ENCODE results near the gene PRKCZ. TPM values are rescaled to one million over a fixed set of nuclear protein-coding genes. Genes with fewer than 3 reads are reported as not detected.

PRKCZ gene
- polyA plus RNA-seq, 1 of the 3 experiments (the other 2 are of a cell fraction), result 24.2 TPM

DNA sequence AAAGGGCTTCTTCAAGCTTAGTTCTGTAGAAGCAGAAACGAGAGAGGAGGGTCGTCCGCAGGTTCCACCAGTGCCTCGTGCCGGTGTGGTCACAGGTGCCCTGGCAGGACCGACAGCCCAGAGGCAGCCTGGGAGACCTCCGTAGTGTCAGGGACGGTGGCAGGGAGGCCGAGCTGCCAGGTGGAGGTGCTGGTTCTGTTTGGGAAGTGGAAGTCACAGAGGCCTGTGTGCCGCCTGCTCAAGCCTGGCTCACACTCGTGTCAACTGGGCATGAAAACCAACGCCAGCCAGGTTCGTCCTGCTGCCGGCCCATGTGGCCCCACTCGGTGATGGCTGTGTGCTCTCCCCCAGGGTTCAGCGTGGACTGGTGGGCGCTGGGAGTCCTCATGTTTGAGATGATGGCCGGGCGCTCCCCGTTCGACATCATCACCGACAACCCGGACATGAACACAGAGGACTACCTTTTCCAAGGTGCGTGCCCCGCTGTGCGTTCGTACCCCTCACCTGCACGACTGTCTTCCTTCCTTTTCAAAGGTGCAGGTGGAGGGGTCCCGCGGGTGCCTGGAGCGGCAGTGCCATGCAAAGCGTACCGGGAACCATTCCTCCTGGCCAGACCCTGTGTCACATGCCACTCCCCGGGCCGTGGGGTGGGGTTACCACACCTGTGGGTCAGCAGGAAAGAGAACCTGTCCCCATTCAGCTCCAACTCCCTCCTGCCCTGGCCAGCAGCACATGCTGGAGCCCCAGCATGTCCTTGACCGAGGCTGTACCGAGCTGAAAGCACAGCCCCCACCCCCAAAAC is 123.5 kb downstream of the PRKCZ start:
- ChIA-PET CTCF (interaction anchor here (0.7 to 5.4 kb wide), 36 partner anchors 9 to 230 kb away, joined by 3 to 65 read pairs (median 8); partner anchors contain the start of gene RER1), POLR2A (interaction anchor here (0.6 kb wide), 1 partner anchor 167 kb away, joined by 3 read pairs; no protein-coding TSS in a partner anchor)
- Histone ChIP-seq H3F3A (replicated peaks; ENCODE audit: insufficient read depth) (no peaks in the 10 kb centered on the region), H3K27ac (ENCODE audit: low read depth in 2 of 2, low read length in 1 of 2) (no peak overlapping the region; a peak in 1 of 4 replicates), H3K27me3 (ENCODE audit: insufficient read depth) (no peaks in the 10 kb centered on the region), H3K4me3 (ENCODE audit: low read depth in 2 of 2, low read length in 1 of 2) (no peak overlapping the region), H3K4me1 (ENCODE audit: control insufficient read depth in 1 of 2, insufficient read depth in 2 of 2, low read depth in 1 of 2, low read length in 1 of 2) (peaks cover 0 to 2% of the 10 kb centered on the region in 2 experiments; a peak in 1 of 4 replicates), H3K9ac (no peak overlapping the region), H3K9me2 (no peaks in the 10 kb centered on the region), H4K20me1 (ENCODE audit: insufficient read depth) (no peaks in the 10 kb centered on the region), H3K36me3 (replicated peaks in 1 of 2; ENCODE audit: control insufficient read depth in 1 of 2, insufficient read depth in 2 of 2, low read length in 1 of 2) (peaks cover 0 to 3% of the 10 kb centered on the region in 2 experiments), H3K9me3 (no peaks in the 10 kb centered on the region), H3K4me2 (no peak overlapping the region), H3K79me2 (ENCODE audit: insufficient read depth) (no peaks in the 10 kb centered on the region), H2AFZ (ENCODE audit: low read depth) (no peak overlapping the region)
- DNase-seq, result no peak
- no peak for TF ChIP-seq TCF12 (IDR thresholded peaks at IDR 0.05)
- TF ChIP-seq EP300 (IDR thresholded peaks at IDR 0.05; ENCODE audit: borderline replicate concordance in 1 of 2, low read depth in 1 of 2, low read length in 1 of 2), result no peak
- no peak for TF ChIP-seq FOXM1 (IDR thresholded peaks at IDR 0.05; ENCODE audit: low read depth)
- no peak for TF ChIP-seq SMC3 (IDR thresholded peaks at IDR 0.05; ENCODE audit: low read depth, low read length)
- TF ChIP-seq FOXJ3 (CRISPR knock-in tag; IDR thresholded peaks at IDR 0.05), result no peak
- TF ChIP-seq CHD2 (IDR thresholded peaks at IDR 0.05; ENCODE audit: low read length, partially characterized antibody), result no peak
- no peak for TF ChIP-seq NRF1 (IDR thresholded peaks at IDR 0.05; ENCODE audit: low read depth, low read length)
- 66% methylated on average over 21 of the region's 37 CpGs for WGBS (ENCODE audit: low lambda C conversion rate)

DNA sequence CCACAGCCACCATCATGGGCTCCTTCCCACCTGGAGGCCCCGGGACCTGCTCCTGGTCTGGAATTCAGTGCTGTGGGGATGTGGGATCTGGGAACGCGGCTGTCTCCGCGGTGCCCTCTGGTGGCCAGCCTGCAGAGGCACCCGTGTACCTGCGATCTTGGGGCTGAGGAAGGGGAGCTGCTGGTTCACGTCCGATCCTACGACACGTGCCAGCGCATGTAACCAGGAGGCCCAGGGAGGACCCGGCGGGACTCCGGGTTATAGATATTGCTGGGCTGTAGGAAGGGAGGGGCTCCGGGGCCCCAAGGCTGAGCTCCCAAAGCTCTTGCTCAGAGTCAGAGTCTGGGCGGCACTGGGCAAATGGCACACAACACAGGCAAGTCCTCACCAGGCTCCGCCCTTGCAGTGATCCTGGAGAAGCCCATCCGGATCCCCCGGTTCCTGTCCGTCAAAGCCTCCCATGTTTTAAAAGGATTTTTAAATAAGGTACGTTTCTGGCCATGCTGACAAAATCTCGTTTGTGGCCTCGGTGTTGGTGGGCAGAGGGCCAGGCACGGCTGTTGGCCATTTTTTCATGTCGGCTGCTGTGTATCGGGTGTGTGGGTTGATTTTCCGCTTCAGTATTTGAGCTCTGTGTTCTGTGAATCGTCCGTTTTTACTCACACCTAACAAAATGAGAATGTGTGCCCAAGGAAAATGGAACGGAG is 124.3 kb downstream of the PRKCZ start:
- Histone ChIP-seq H3K79me2 (ENCODE audit: insufficient read depth) (no peaks in the 10 kb centered on the region), H3K4me1 (ENCODE audit: control insufficient read depth in 1 of 2, insufficient read depth in 2 of 2, low read depth in 1 of 2, low read length in 1 of 2) (peaks cover 0 to 2% of the 10 kb centered on the region in 2 experiments; a peak in 1 of 4 replicates), H2AFZ (ENCODE audit: low read depth) (no peak overlapping the region), H3K4me3 (ENCODE audit: low read depth in 2 of 2, low read length in 1 of 2) (no peak overlapping the region), H3K27ac (ENCODE audit: low read depth in 2 of 2, low read length in 1 of 2) (no peak overlapping the region), H3K36me3 (replicated peaks in 1 of 2; ENCODE audit: control insufficient read depth in 1 of 2, insufficient read depth in 2 of 2, low read length in 1 of 2) (peaks cover 0 to 3% of the 10 kb centered on the region in 2 experiments), H3K27me3 (ENCODE audit: insufficient read depth) (no peaks in the 10 kb centered on the region), H3K4me2 (no peak overlapping the region), H3K9me2 (no peaks in the 10 kb centered on the region), H3K9me3 (no peaks in the 10 kb centered on the region), H3K9ac (no peak overlapping the region), H4K20me1 (ENCODE audit: insufficient read depth) (no peaks in the 10 kb centered on the region), H3F3A (replicated peaks; ENCODE audit: insufficient read depth) (no peaks in the 10 kb centered on the region)
- DNase-seq, result peak; percentile 94
- 60% methylated on average over 20 of the region's 31 CpGs for WGBS (ENCODE audit: low lambda C conversion rate)
- CTCF ChIA-PET, result interaction anchor here (0.6 to 5.4 kb wide), 52 partner anchors 10 to 351 kb away, joined by 3 to 65 read pairs (median 6); partner anchors contain the start of genes FAAP20 and RER1
- POLR2A ChIA-PET, result interaction anchor here (0.6 to 1.2 kb wide), 2 partner anchors 11 to 168 kb away, joined by 3 to 4 read pairs; no protein-coding TSS in a partner anchor
- TF ChIP-seq FOSL2 (IDR thresholded peaks at IDR 0.05; ENCODE audit: borderline replicate concordance, low read depth) (no peak), RAD21 (IDR thresholded peaks at IDR 0.05; ENCODE audit: low read length) (peak; percentile 62), RXRA (IDR thresholded peaks at IDR 0.05; ENCODE audit: borderline replicate concordance, low read depth) (no peak), YY1 (IDR thresholded peaks at IDR 0.05; ENCODE audit: low read depth) (no peak), RCOR1 (IDR thresholded peaks at IDR 0.05; ENCODE audit: low read length) (no peak), JUND (IDR thresholded peaks at IDR 0.05) (no peak), CHD2 (IDR thresholded peaks at IDR 0.05; ENCODE audit: low read length, partially characterized antibody) (no peak), NRF1 (IDR thresholded peaks at IDR 0.05; ENCODE audit: low read depth, low read length) (no peak), MXI1 (IDR thresholded peaks at IDR 0.05; ENCODE audit: low read depth, low read length) (0 out of 2 replicates have a peak, but pooled peaks have one; percentile 22)
- TF ChIP-seq, protein P1, sequence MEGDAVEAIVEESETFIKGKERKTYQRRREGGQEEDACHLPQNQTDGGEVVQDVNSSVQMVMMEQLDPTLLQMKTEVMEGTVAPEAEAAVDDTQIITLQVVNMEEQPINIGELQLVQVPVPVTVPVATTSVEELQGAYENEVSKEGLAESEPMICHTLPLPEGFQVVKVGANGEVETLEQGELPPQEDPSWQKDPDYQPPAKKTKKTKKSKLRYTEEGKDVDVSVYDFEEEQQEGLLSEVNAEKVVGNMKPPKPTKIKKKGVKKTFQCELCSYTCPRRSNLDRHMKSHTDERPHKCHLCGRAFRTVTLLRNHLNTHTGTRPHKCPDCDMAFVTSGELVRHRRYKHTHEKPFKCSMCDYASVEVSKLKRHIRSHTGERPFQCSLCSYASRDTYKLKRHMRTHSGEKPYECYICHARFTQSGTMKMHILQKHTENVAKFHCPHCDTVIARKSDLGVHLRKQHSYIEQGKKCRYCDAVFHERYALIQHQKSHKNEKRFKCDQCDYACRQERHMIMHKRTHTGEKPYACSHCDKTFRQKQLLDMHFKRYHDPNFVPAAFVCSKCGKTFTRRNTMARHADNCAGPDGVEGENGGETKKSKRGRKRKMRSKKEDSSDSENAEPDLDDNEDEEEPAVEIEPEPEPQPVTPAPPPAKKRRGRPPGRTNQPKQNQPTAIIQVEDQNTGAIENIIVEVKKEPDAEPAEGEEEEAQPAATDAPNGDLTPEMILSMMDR (IDR thresholded peaks at IDR 0.05), result peak; percentile 80
- TF ChIP-seq, protein P2, sequence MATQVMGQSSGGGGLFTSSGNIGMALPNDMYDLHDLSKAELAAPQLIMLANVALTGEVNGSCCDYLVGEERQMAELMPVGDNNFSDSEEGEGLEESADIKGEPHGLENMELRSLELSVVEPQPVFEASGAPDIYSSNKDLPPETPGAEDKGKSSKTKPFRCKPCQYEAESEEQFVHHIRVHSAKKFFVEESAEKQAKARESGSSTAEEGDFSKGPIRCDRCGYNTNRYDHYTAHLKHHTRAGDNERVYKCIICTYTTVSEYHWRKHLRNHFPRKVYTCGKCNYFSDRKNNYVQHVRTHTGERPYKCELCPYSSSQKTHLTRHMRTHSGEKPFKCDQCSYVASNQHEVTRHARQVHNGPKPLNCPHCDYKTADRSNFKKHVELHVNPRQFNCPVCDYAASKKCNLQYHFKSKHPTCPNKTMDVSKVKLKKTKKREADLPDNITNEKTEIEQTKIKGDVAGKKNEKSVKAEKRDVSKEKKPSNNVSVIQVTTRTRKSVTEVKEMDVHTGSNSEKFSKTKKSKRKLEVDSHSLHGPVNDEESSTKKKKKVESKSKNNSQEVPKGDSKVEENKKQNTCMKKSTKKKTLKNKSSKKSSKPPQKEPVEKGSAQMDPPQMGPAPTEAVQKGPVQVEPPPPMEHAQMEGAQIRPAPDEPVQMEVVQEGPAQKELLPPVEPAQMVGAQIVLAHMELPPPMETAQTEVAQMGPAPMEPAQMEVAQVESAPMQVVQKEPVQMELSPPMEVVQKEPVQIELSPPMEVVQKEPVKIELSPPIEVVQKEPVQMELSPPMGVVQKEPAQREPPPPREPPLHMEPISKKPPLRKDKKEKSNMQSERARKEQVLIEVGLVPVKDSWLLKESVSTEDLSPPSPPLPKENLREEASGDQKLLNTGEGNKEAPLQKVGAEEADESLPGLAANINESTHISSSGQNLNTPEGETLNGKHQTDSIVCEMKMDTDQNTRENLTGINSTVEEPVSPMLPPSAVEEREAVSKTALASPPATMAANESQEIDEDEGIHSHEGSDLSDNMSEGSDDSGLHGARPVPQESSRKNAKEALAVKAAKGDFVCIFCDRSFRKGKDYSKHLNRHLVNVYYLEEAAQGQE (IDR thresholded peaks at IDR 0.05; ENCODE audit: low read depth, low read length), result no peak
- TF ChIP-seq, protein P3, sequence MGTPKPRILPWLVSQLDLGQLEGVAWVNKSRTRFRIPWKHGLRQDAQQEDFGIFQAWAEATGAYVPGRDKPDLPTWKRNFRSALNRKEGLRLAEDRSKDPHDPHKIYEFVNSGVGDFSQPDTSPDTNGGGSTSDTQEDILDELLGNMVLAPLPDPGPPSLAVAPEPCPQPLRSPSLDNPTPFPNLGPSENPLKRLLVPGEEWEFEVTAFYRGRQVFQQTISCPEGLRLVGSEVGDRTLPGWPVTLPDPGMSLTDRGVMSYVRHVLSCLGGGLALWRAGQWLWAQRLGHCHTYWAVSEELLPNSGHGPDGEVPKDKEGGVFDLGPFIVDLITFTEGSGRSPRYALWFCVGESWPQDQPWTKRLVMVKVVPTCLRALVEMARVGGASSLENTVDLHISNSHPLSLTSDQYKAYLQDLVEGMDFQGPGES (IDR thresholded peaks at IDR 0.05; ENCODE audit: low read depth, low read length), result no peak

All from SK-N-SH (cell line).